GM23338 (cell line): ENCODE measurements around the gene NELFCD. TPM values are rescaled to one million over a fixed set of nuclear protein-coding genes. Genes with fewer than 3 reads are reported as not detected.

Experiments
- ATAC-seq: fragments of 200-7000 bp; cut with Tn5 transposase; 3 replicates; pipeline ENCODE4 v1.9.1; 2020
- DNase-seq: peaks from one replicate; pipeline ENCODE4 v3.0.0-alpha.2; 2015; ENCODE audit warnings: low spot score
- H2AFZ ChIP-seq: fragments of 200-600 bp; sonication (generic); 2 replicates; pipeline ENCODE4 v1.8.0; 2016; ENCODE audit warnings: antibody characterized with exemption, mild to moderate bottlenecking, moderate library complexity
- H3F3A ChIP-seq: fragments of 200-600 bp; sonication (generic); replicated peaks from 2 replicates; pipeline ENCODE4 v1.8.0; 2017; ENCODE audit warnings: antibody characterized with exemption, mixed run types, low read depth
- H3K27ac ChIP-seq: fragments of 200-600 bp; sonication (generic); 2 replicates; pipeline ENCODE4 v1.6.1; 2016; ENCODE audit warnings: low read depth
- H3K27me3 ChIP-seq: fragments of 200-600 bp; sonication (generic); 2 replicates; pipeline ENCODE4 v1.8.0; 2016; ENCODE audit warnings: mild to moderate bottlenecking, mixed run types, moderate library complexity; ENCODE audit not compliant: insufficient read depth
- H3K36me3 ChIP-seq: fragments of 200-600 bp; sonication (generic); 2 replicates; pipeline ENCODE4 v1.8.0; 2016; ENCODE audit warnings: mild to moderate bottlenecking; ENCODE audit not compliant: insufficient read depth
- H3K4me1 ChIP-seq: fragments of 200-600 bp; sonication (generic); 2 replicates; pipeline ENCODE4 v1.8.0; 2016; ENCODE audit warnings: mild to moderate bottlenecking, moderate library complexity; ENCODE audit not compliant: insufficient read depth
- H3K4me2 ChIP-seq: fragments of 200-600 bp; sonication (generic); 2 replicates; pipeline ENCODE4 v1.7.1; 2017; ENCODE audit warnings: mixed run types
- H3K4me3 ChIP-seq: fragments of 200-600 bp; sonication (generic); 2 replicates; pipeline ENCODE4 v1.6.1; 2016; ENCODE audit warnings: mixed run types
- H3K79me2 ChIP-seq: fragments of 200-600 bp; sonication (generic); replicated peaks from 2 replicates; pipeline ENCODE4 v1.8.0; 2017; ENCODE audit warnings: mild to moderate bottlenecking; ENCODE audit not compliant: insufficient read depth
- H3K9me2 ChIP-seq: fragments of 200-600 bp; sonication (generic); 2 replicates; pipeline ENCODE4 v1.8.0; 2017; ENCODE audit not compliant: insufficient read depth
- H4K20me1 ChIP-seq: fragments of 200-600 bp; sonication (generic); replicated peaks from 2 replicates; pipeline ENCODE4 v1.8.0; 2017; ENCODE audit warnings: mild to moderate bottlenecking; ENCODE audit not compliant: insufficient read depth
- H3K27ac Mint-ChIP-seq: 2 replicates; pipeline ENCODE4 v1.8.0; 2020; ENCODE audit warnings: inconsistent platforms, mild to moderate bottlenecking, moderate library complexity, mixed read lengths
- H3K27me3 Mint-ChIP-seq: 3 replicates; pipeline ENCODE4 v1.8.0; 2022; ENCODE audit warnings: low read depth, mild to moderate bottlenecking, moderate library complexity, mixed read lengths, inconsistent platforms; ENCODE audit not compliant: insufficient read depth, poor library complexity
- H3K36me3 Mint-ChIP-seq: 3 replicates; pipeline ENCODE4 v1.8.0; 2021; ENCODE audit warnings: low read depth, mild to moderate bottlenecking, inconsistent platforms, moderate library complexity, mixed read lengths
- H3K4me1 Mint-ChIP-seq: 3 replicates; pipeline ENCODE4 v1.8.0; 2020; ENCODE audit warnings: mild to moderate bottlenecking, inconsistent platforms, mixed read lengths
- H3K4me3 Mint-ChIP-seq: 3 replicates; pipeline ENCODE4 v1.8.0; 2021; ENCODE audit warnings: moderate library complexity, mild to moderate bottlenecking, inconsistent platforms, mixed read lengths
- H3K9me3 Mint-ChIP-seq: 3 replicates; pipeline ENCODE4 v1.8.0; 2020; ENCODE audit warnings: moderate library complexity, mild to moderate bottlenecking, inconsistent platforms, mixed read lengths
- CREB1 ChIP-seq: fragments of 250-450 bp; sonication (Bioruptor Pico); IDR thresholded peaks from 2 replicates; pipeline ENCODE4 v1.5.0; 2020; ENCODE audit warnings: low read depth, mild to moderate bottlenecking, moderate library complexity
- CTCF ChIP-seq, 2 experiments: fragments of 200-600 bp in 1 of 2; sonication (generic) in 1 of 2; conservative IDR thresholded peaks; 2 replicates each; pipeline versions ENCODE4 v1.5.1 to v1.6.1; 2016 to 2017; ENCODE audit warnings: antibody characterized with exemption in 2 of 2, low read depth in 2 of 2, mild to moderate bottlenecking in 2 of 2, moderate library complexity in 1 of 2
- ETS1 ChIP-seq: IDR thresholded peaks from 2 replicates; pipeline ENCODE4 v1.6.1; 2016; ENCODE audit warnings: antibody characterized with exemption
- EZH2phosphoT487 ChIP-seq: fragments of 200-600 bp; sonication (generic); IDR thresholded peaks from one replicate; pipeline ENCODE4 v1.8.1; 2018; ENCODE audit warnings: antibody characterized with exemption; ENCODE audit not compliant: unreplicated experiment
- JUNB ChIP-seq: IDR thresholded peaks from one replicate; pipeline ENCODE4 v1.6.1; 2016; ENCODE audit warnings: antibody characterized with exemption; ENCODE audit not compliant: unreplicated experiment
- NANOG ChIP-seq: IDR thresholded peaks from 2 replicates; pipeline ENCODE4 v1.6.1; 2016; ENCODE audit warnings: antibody characterized with exemption, borderline replicate concordance
- POLR2AphosphoS5 ChIP-seq: IDR thresholded peaks from 2 replicates; pipeline ENCODE4 v1.6.1; 2016; ENCODE audit warnings: antibody characterized with exemption, low read depth
- REST ChIP-seq: IDR thresholded peaks from one replicate; pipeline ENCODE4 v1.6.1; 2018; ENCODE audit warnings: antibody characterized with exemption; ENCODE audit not compliant: unreplicated experiment
- STAT1 ChIP-seq: IDR thresholded peaks from one replicate; pipeline ENCODE4 v1.6.1; 2016; ENCODE audit warnings: antibody characterized with exemption; ENCODE audit not compliant: unreplicated experiment
- ZNF114 ChIP-seq: fragments of 250-450 bp; sonication (Bioruptor Pico); IDR thresholded peaks from 2 replicates; pipeline ENCODE4 v1.5.0; 2020; ENCODE audit warnings: mild to moderate bottlenecking, moderate library complexity
- ZNF331 ChIP-seq: fragments of 250-450 bp; sonication (Bioruptor Pico); IDR thresholded peaks from 2 replicates; pipeline ENCODE4 v1.5.0; 2020; ENCODE audit warnings: low read depth, mild to moderate bottlenecking, moderate library complexity
- ZNF462 ChIP-seq: fragments of 250-450 bp; sonication (Bioruptor Pico); IDR thresholded peaks from 2 replicates; pipeline ENCODE4 v1.5.0; 2020; ENCODE audit warnings: mild to moderate bottlenecking, moderate library complexity
- polyA plus RNA-seq: library from polyadenylated mRNA; unstranded; fragments of >200 nt; fragmentation: Nextera tagmentation; extraction: Ambion mirVana; gene quantifications from 2 replicates; pipeline ENCODE4 v1.2.1, GENCODE V29; 2016
- total RNA-seq: library from RNA; depleted of rRNA; stranded (reverse); fragments of >200 nt; shearing (Covaris generic); gene quantifications from 2 replicates; pipeline ENCODE4 v1.2.3, GENCODE V29; 2014

NELFCD gene
- total and polyA plus RNA-seq, 2 experiments from 2014 or later, result 52.9 to 75.8 TPM

GRCh38 chr20:59030911-59031563 lies 50.0 kb downstream of the NELFCD start:
- ATAC-seq (no peak), DNase-seq (no peak)
- Histone ChIP-seq H3K9me2 (no peaks in the 10 kb centered on the region), H3K36me3 (peaks cover 46% of the 10 kb centered on the region), H3K4me2 (peak overlapping the region; percentile 88), H3K79me2 (peaks cover 50% of the 10 kb centered on the region), H3K27ac (no peak overlapping the region), H4K20me1 (peaks cover 43% of the 10 kb centered on the region), H2AFZ (no peak overlapping the region), H3K4me3 (peak overlapping the region; percentile 90), H3K27me3 (0 out of 2 replicates have a peak, but pooled peaks cover 4% of the 10 kb centered on the region), H3F3A (0 out of 2 replicates have a peak, but pooled peaks cover 5% of the 10 kb centered on the region), H3K4me1 (peaks cover 27% of the 10 kb centered on the region)
- Mint-ChIP-seq H3K27ac (no peak overlapping the region), H3K4me1 (peaks cover 25% of the 10 kb centered on the region), H3K4me3 (peak overlapping the region; percentile 93), H3K9me3 (no peaks in the 10 kb centered on the region), H3K36me3 (peaks cover 68% of the 10 kb centered on the region), H3K27me3 (peaks cover 28% of the 10 kb centered on the region)
- no peak for TF ChIP-seq CTCF (conservative IDR thresholded peaks at IDR 0.05; ENCODE audit: low read depth in 2 of 2)
- TF ChIP-seq ETS1, result no peak
- TF ChIP-seq EZH2phosphoT487, result no peak
- TF ChIP-seq ZNF114 (CRISPR knock-in tag), result no peak
- no peak for TF ChIP-seq POLR2AphosphoS5
- no peak for TF ChIP-seq CREB1
- TF ChIP-seq NANOG, result no peak
- TF ChIP-seq STAT1, result no peak
- no peak for TF ChIP-seq ZNF331 (CRISPR knock-in tag)
- TF ChIP-seq JUNB, result no peak
- no peak for TF ChIP-seq REST
- no peak for TF ChIP-seq ZNF462 (CRISPR knock-in tag)
